ENCODE results near the gene FAM120A.

DNA sequence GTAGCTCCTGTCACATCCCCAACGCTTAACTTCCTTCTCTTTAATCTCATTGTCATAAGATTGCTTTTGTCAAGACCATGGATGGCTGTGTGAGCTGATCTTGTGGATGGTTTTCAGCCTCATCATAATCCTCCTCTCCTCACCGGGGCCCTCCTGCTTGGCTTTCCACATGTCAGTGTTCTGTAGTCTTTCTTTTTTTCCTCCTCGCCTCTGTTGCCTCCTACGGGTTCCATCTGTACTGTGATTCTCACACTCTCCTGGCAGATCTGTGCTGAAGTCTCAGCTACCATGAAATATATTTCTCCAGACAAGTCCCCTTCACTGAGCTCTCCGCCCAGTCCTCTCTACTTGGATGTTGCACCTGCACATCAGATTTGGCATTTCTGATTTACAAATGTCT, 36.8 kb downstream of the FAM120A start:
- TF ChIP-seq POLR2A (IDR thresholded peaks at IDR 0.05) = no peak
- TF ChIP-seq, protein P1, sequence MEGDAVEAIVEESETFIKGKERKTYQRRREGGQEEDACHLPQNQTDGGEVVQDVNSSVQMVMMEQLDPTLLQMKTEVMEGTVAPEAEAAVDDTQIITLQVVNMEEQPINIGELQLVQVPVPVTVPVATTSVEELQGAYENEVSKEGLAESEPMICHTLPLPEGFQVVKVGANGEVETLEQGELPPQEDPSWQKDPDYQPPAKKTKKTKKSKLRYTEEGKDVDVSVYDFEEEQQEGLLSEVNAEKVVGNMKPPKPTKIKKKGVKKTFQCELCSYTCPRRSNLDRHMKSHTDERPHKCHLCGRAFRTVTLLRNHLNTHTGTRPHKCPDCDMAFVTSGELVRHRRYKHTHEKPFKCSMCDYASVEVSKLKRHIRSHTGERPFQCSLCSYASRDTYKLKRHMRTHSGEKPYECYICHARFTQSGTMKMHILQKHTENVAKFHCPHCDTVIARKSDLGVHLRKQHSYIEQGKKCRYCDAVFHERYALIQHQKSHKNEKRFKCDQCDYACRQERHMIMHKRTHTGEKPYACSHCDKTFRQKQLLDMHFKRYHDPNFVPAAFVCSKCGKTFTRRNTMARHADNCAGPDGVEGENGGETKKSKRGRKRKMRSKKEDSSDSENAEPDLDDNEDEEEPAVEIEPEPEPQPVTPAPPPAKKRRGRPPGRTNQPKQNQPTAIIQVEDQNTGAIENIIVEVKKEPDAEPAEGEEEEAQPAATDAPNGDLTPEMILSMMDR (IDR thresholded peaks at IDR 0.05) = no peak

All from adrenal gland (tissue), 5 donors.